ENCODE results near the gene LPCAT1. TPM values are rescaled to one million over a fixed set of nuclear protein-coding genes. Genes with fewer than 3 reads are reported as not detected.
A peak's percentile ranks its signal among the peaks of the same experiment; 100 is the strongest.

LPCAT1 gene
- total and polyA plus RNA-seq, 2 of the 13 experiments (the other 11 are each of a cell fraction or from before 2014, with no cell fraction given), result 29.8 to 90.6 TPM

GRCh38 chr5:1555011-1555807 is 31.4 kb upstream of the LPCAT1 start (continued):
- TF ChIP-seq ELK4 (CRISPR knock-in tag; IDR thresholded peaks at IDR 0.05; ENCODE audit: borderline replicate concordance), result no peak
- no peak for TF ChIP-seq ZNF496 (CRISPR knock-in tag; IDR thresholded peaks at IDR 0.05; ENCODE audit: insufficient replicate concordance)
- TF ChIP-seq ZNF512B (CRISPR knock-in tag; IDR thresholded peaks at IDR 0.05; ENCODE audit: borderline replicate concordance), result peak; percentile 48; the same call in 1 of the 2 replicates
- no peak for TF ChIP-seq ZNF318 (CRISPR knock-in tag; IDR thresholded peaks at IDR 0.05)
- no peak for TF ChIP-seq ZNF770 (CRISPR knock-in tag; IDR thresholded peaks at IDR 0.05)
- TF ChIP-seq MIER3 (CRISPR knock-in tag; IDR thresholded peaks at IDR 0.05; ENCODE audit: borderline replicate concordance), result peak; percentile 95; the same call in 1 of the 2 replicates
- no peak for TF ChIP-seq ZNF20 (CRISPR knock-in tag; IDR thresholded peaks at IDR 0.05)
- no peak for TF ChIP-seq ATRX (CRISPR knock-in tag; IDR thresholded peaks at IDR 0.05; ENCODE audit: borderline replicate concordance)
- TF ChIP-seq ZNF629 (CRISPR knock-in tag; conservative IDR thresholded peaks at IDR 0.05), result no peak
- TF ChIP-seq HDAC2 (CRISPR knock-in tag; IDR thresholded peaks at IDR 0.05), result peak; percentile 98
- peak; percentile 84; the same call in 1 of the 2 replicates for TF ChIP-seq ZNF296 (CRISPR knock-in tag; conservative IDR thresholded peaks at IDR 0.05)

Measured in HepG2 (cell line).